Measurements from ENCODE around the gene GNB1. TPM values are rescaled to one million over a fixed set of nuclear protein-coding genes. Genes with fewer than 3 reads are reported as not detected.

The GNB1 gene
- total RNA-seq, 1 donor from 2014 or later: 328 TPM

DNA sequence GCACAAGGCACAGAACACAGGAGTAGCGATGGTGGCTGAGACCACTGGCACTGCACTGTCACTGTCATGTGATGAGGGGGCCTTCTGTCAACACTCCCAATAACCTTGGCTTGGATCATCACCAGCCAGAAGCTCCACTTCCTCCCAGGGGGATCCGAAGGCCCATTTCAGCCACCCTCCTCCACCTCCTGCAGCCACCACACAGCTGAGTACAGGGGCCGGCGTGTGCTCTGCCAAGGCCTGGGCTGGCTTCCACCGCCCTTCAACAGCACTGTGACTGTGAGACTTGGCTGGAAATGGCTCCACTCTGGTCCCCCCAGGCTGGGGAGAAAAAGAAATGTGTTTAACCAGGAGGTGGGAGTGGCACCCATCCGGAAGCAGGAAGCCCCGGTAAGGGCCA lies 102.8 kb downstream of the GNB1 start:
- Histone ChIP-seq H3K4me1 (peaks cover 6% of the 10 kb centered on the region), H3K27me3 (no peaks in the 10 kb centered on the region), H3K4me3 (no peak overlapping the region), H3K9me3 (no peaks in the 10 kb centered on the region), H3K36me3 (peaks cover 84% of the 10 kb centered on the region), H3K27ac (no peak overlapping the region)
- intact Hi-C loops (cut with DNase I): no loop called here
- no peak for DNase-seq
- peak; percentile 16 for ATAC-seq
- TF ChIP-seq, protein P1, sequence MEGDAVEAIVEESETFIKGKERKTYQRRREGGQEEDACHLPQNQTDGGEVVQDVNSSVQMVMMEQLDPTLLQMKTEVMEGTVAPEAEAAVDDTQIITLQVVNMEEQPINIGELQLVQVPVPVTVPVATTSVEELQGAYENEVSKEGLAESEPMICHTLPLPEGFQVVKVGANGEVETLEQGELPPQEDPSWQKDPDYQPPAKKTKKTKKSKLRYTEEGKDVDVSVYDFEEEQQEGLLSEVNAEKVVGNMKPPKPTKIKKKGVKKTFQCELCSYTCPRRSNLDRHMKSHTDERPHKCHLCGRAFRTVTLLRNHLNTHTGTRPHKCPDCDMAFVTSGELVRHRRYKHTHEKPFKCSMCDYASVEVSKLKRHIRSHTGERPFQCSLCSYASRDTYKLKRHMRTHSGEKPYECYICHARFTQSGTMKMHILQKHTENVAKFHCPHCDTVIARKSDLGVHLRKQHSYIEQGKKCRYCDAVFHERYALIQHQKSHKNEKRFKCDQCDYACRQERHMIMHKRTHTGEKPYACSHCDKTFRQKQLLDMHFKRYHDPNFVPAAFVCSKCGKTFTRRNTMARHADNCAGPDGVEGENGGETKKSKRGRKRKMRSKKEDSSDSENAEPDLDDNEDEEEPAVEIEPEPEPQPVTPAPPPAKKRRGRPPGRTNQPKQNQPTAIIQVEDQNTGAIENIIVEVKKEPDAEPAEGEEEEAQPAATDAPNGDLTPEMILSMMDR (IDR thresholded peaks at IDR 0.05): no peak

GRCh38 chr1:1786836-1787605 lies 103.9 kb downstream of the GNB1 start:
- peaks cover 73% of the 10 kb centered on the region for H3K36me3 ChIP-seq

GRCh38 chr1:1785666-1786065 lies 105.2 kb downstream of the GNB1 start:
- Histone ChIP-seq H3K4me3 (no peak overlapping the region), H3K4me1 (peaks cover 31% of the 10 kb centered on the region), H3K27ac (no peak overlapping the region), H3K36me3 (peaks cover 59% of the 10 kb centered on the region), H3K9me3 (no peaks in the 10 kb centered on the region), H3K27me3 (no peaks in the 10 kb centered on the region)
- TF ChIP-seq, protein P1 (IDR thresholded peaks at IDR 0.05): no peak
- intact Hi-C loops (cut with DNase I): no loop called here
- DNase-seq (no peak), ATAC-seq (no peak)

More at GRCh38 chr1:1786836-1787605, 103.9 kb downstream of the GNB1 start:
- TF ChIP-seq, protein P1 (IDR thresholded peaks at IDR 0.05): no peak
- Histone ChIP-seq H3K4me3 (no peak overlapping the region), H3K9me3 (no peaks in the 10 kb centered on the region), H3K27me3 (no peaks in the 10 kb centered on the region), H3K27ac (no peak overlapping the region), H3K4me1 (peaks cover 18% of the 10 kb centered on the region)
- intact Hi-C loops (cut with DNase I): no loop called here
- DNase-seq (no peak), ATAC-seq (no peak)

- ATAC-seq (no peak), DNase-seq (no peak)
- TF ChIP-seq, protein P1 (IDR thresholded peaks at IDR 0.05): no peak
- no peaks in the 10 kb centered on the region for H3K9me3 ChIP-seq
- no peak overlapping the region for H3K27ac ChIP-seq
- peaks cover 38% of the 10 kb centered on the region for H3K4me1 ChIP-seq
- H3K4me3 ChIP-seq: no peak overlapping the region
- H3K36me3 ChIP-seq: peaks cover 52% of the 10 kb centered on the region
- H3K27me3 ChIP-seq: no peaks in the 10 kb centered on the region
- intact Hi-C loops (cut with DNase I): no loop called here
Observed at GRCh38 chr1:1784933-1785332, 106.0 kb downstream of the GNB1 start.

DNA sequence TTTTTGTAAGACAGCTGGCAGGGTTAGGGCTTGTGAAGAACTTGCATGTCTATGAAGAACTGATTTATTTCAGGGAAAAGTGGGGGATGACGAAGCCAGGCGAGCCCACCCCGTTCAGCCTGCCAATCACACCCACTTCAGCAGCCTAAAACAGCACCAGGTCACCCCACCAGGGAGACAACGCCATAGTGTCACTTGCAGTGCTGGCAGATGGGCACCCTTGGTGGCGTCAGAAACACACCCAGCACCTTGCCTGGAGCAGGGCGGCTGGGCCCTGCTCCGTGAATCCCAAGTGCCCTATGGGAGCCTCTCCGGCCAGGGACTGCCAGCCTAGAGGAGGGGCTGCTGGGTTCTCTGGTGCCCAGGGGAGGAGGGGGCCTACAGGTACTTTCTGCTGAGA lies 107.6 kb downstream of the GNB1 start:
- DNase-seq (no peak), ATAC-seq (no peak)
- Histone ChIP-seq H3K4me3 (no peak overlapping the region), H3K36me3 (peaks cover 36% of the 10 kb centered on the region), H3K4me1 (peaks cover 50% of the 10 kb centered on the region), H3K27me3 (no peaks in the 10 kb centered on the region), H3K27ac (peak overlapping the region; percentile 69), H3K9me3 (no peaks in the 10 kb centered on the region)
- intact Hi-C loops (cut with DNase I): no loop called here
- TF ChIP-seq, protein P1 (IDR thresholded peaks at IDR 0.05): no peak
